SU-DHL-6 (cell line): ENCODE measurements around the gene HIBCH.

Source experiments
- CTCF ChIP-seq: fragments of 200-600 bp; sonication (generic); IDR thresholded peaks from one replicate; pipeline ENCODE4 v1.5.1; 2017; ENCODE audit warnings: antibody characterized with exemption, mild to moderate bottlenecking, low read length, moderate library complexity; ENCODE audit not compliant: insufficient read depth, poor library complexity, severe bottlenecking
- EZH2phosphoT487 ChIP-seq: fragments of 200-600 bp; sonication (generic), shearing (Covaris generic); conservative IDR thresholded peaks from 2 replicates; pipeline ENCODE4 v1.6.1; 2018; ENCODE audit warnings: mild to moderate bottlenecking, antibody characterized with exemption, low read length, moderate library complexity, mixed read lengths

GRCh38 chr2:190277234-190278112, 42.2 kb downstream of the HIBCH start:
- TF ChIP-seq CTCF (no peak), EZH2phosphoT487 (no peak)
